Measurements from ENCODE around the gene HMGXB4. TPM values are rescaled to one million over a fixed set of nuclear protein-coding genes. Genes with fewer than 3 reads are reported as not detected.
"Not testable (repeated sequence)": the region's sequence is repeated elsewhere in the genome, so short reads cannot be mapped to it uniquely, and the experiment has no call there.

The HMGXB4 gene
- 17.0 and 22.9 TPM in 2 replicates for total RNA-seq (2014; rRNA removed; shearing (Covaris generic))
- polyA plus RNA-seq (2014; cell fraction: nucleus; rRNA removed) = 21.1 and 23.3 TPM in 2 replicates

GRCh38 chr22:35257321-35258190 lies at the start of gene HMGXB4:
Gene HMGXB4 (plus strand): TSS chr22:35257493. CDS start chr22:35262391, 4,898 bp downstream.
- peak; percentile 72 for DNase-seq (ENCODE audit: extremely low read depth, low read depth)

- DNase-seq (ENCODE audit: extremely low read depth, low read depth) = no peak
Observed at GRCh38 chr22:35208003-35208402, 49.3 kb upstream of the HMGXB4 start.

GRCh38 chr22:35209203-35209602 lies 48.1 kb upstream of the HMGXB4 start:
- no peak for DNase-seq (ENCODE audit: extremely low read depth, low read depth)

GRCh38 chr22:35212009-35212408 lies 45.3 kb upstream of the HMGXB4 start:
- DNase-seq (ENCODE audit: extremely low read depth, low read depth) = no peak

GRCh38 chr22:35212996-35213395 lies 44.3 kb upstream of the HMGXB4 start:
- no peak for DNase-seq (ENCODE audit: extremely low read depth, low read depth)

- no peak for DNase-seq (ENCODE audit: extremely low read depth, low read depth)
Observed at GRCh38 chr22:35214968-35215367, 42.3 kb upstream of the HMGXB4 start.

GRCh38 chr22:35215993-35216392 lies 41.3 kb upstream of the HMGXB4 start:
- no peak for DNase-seq (ENCODE audit: extremely low read depth, low read depth)

GRCh38 chr22:35217527-35217926 lies 39.8 kb upstream of the HMGXB4 start:
- DNase-seq (ENCODE audit: extremely low read depth, low read depth) = no peak

GRCh38 chr22:35218079-35218478 lies 39.2 kb upstream of the HMGXB4 start:
- DNase-seq (ENCODE audit: extremely low read depth, low read depth) = no peak

- DNase-seq (ENCODE audit: extremely low read depth, low read depth) = no peak
Observed at GRCh38 chr22:35219012-35219411, 38.3 kb upstream of the HMGXB4 start.

GRCh38 chr22:35220221-35220620 lies 37.1 kb upstream of the HMGXB4 start:
- DNase-seq (ENCODE audit: extremely low read depth, low read depth) = no peak

- no peak for DNase-seq (ENCODE audit: extremely low read depth, low read depth)
Observed at GRCh38 chr22:35225010-35225409, 32.3 kb upstream of the HMGXB4 start.

- DNase-seq (ENCODE audit: extremely low read depth, low read depth) = no peak
Observed at GRCh38 chr22:35226958-35227647, 30.2 kb upstream of the HMGXB4 start.

- DNase-seq (ENCODE audit: extremely low read depth, low read depth) = no peak
Observed at GRCh38 chr22:35229865-35230264, 27.4 kb upstream of the HMGXB4 start.

- DNase-seq (ENCODE audit: extremely low read depth, low read depth) = no peak
Observed at GRCh38 chr22:35230417-35230816, 26.9 kb upstream of the HMGXB4 start.

GRCh38 chr22:35230839-35231584 lies 26.3 kb upstream of the HMGXB4 start:
- DNase-seq (ENCODE audit: extremely low read depth, low read depth) = peak; percentile 18

GRCh38 chr22:35231585-35232084 lies 25.7 kb upstream of the HMGXB4 start:
- peak; percentile 63 for DNase-seq (ENCODE audit: extremely low read depth, low read depth)

- not testable (repeated sequence) for DNase-seq (ENCODE audit: extremely low read depth, low read depth)
Observed at GRCh38 chr22:35238749-35239148, 18.5 kb upstream of the HMGXB4 start.

GRCh38 chr22:35244507-35244906 lies 12.8 kb upstream of the HMGXB4 start:
- DNase-seq (ENCODE audit: extremely low read depth, low read depth) = not testable (repeated sequence)

- no peak for DNase-seq (ENCODE audit: extremely low read depth, low read depth)
Observed at GRCh38 chr22:35250156-35250555, 7.1 kb upstream of the HMGXB4 start.

GRCh38 chr22:35253946-35254345 lies 3.3 kb upstream of the HMGXB4 start:
- no peak for DNase-seq (ENCODE audit: extremely low read depth, low read depth)

All from NCI-H460 (cell line).